Activated CD8-positive, alpha-beta T cell treated with anti-CD3 and anti-CD28 coated beads for 36 hours (primary cell): ENCODE results near the gene SHH. TPM values are rescaled to one million over a fixed set of nuclear protein-coding genes. Genes with fewer than 3 reads are reported as not detected.

ENCODE experiments used
- ATAC-seq: fragments of 200-7000 bp; cut with Tn5 transposase; one replicate; pipeline ENCODE4 v1.10.0; 2021; ENCODE audit warnings: mild to moderate bottlenecking, moderate library complexity
- CTCF ChIA-PET: fragments of 350-600 bp; sonication (Branson Sonifier 250); formaldehyde crosslinking; loops from one replicate; lab custom pipeline; 2021; ENCODE audit warnings: antibody characterized with exemption; lab: Charles Lee
- POLR2A ChIA-PET: fragments of 350-600 bp; sonication (Branson Sonifier 250); formaldehyde crosslinking; loops from one replicate; lab custom pipeline; 2021; ENCODE audit warnings: antibody characterized with exemption; lab: Charles Lee
- DNase-seq: peaks from one replicate; pipeline ENCODE4 v3.0.0-alpha.2; 2020
- H3K27ac Mint-ChIP-seq: one replicate; pipeline ENCODE4 v1.8.0; 2021; ENCODE audit warnings: mild to moderate bottlenecking, mixed read lengths
- H3K27me3 Mint-ChIP-seq: one replicate; pipeline ENCODE4 v1.8.0; 2021; ENCODE audit warnings: mixed read lengths
- H3K36me3 Mint-ChIP-seq: one replicate; pipeline ENCODE4 v1.8.0; 2021; ENCODE audit warnings: low read depth, mixed read lengths
- H3K4me1 Mint-ChIP-seq: one replicate; pipeline ENCODE4 v1.8.0; 2021; ENCODE audit warnings: low read depth, mixed read lengths
- H3K4me3 Mint-ChIP-seq: one replicate; pipeline ENCODE4 v1.8.0; 2021; ENCODE audit warnings: mild to moderate bottlenecking, moderate library complexity, mixed read lengths
- H3K9me3 Mint-ChIP-seq: one replicate; pipeline ENCODE4 v1.8.0; 2021; ENCODE audit warnings: mixed read lengths
- intact Hi-C: fragments of 100-400 bp; cut with micrococcal nuclease; formaldehyde crosslinking; loops from one replicate; pipeline ENCODE4 v1.10.0; 2022
- total RNA-seq, 2 experiments: library from RNA; stranded (reverse); gene quantifications; one replicate each; pipeline ENCODE4 v1.2.3, GENCODE V29; 2021
- TF ChIP-seq, protein P1 (sequence below): fragments of 200-600 bp; IDR thresholded peaks from one replicate; pipeline ENCODE4 v1.8.0; 2022; ENCODE audit warnings: antibody characterized with exemption, mild to moderate bottlenecking

SHH gene
- total RNA-seq, 2 experiments from 2014 or later = not detected

DNA sequence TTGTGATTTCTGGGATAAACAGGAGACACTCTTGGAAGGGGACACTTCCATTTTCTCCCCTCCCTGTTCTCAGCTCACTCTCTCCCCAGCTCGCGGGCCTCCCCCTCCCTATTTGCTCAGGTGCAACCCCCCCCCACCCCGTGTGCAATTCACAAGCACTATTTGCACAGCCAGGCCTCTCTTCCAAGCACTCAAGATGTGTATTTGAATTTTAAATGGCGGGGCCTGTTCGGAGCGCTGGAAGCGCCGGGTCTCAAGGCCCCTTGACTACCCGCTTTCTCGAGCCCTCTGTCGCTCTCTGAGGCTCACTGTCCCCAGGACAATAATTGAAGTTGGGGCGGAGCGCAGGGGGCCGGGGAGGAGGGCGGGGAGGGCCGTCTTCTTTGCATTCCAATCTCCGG lies 7.8 kb downstream of the SHH start:
- H3K4me3 Mint-ChIP-seq = peak overlapping the region; percentile 31
- no peak overlapping the region for H3K27ac Mint-ChIP-seq

DNA sequence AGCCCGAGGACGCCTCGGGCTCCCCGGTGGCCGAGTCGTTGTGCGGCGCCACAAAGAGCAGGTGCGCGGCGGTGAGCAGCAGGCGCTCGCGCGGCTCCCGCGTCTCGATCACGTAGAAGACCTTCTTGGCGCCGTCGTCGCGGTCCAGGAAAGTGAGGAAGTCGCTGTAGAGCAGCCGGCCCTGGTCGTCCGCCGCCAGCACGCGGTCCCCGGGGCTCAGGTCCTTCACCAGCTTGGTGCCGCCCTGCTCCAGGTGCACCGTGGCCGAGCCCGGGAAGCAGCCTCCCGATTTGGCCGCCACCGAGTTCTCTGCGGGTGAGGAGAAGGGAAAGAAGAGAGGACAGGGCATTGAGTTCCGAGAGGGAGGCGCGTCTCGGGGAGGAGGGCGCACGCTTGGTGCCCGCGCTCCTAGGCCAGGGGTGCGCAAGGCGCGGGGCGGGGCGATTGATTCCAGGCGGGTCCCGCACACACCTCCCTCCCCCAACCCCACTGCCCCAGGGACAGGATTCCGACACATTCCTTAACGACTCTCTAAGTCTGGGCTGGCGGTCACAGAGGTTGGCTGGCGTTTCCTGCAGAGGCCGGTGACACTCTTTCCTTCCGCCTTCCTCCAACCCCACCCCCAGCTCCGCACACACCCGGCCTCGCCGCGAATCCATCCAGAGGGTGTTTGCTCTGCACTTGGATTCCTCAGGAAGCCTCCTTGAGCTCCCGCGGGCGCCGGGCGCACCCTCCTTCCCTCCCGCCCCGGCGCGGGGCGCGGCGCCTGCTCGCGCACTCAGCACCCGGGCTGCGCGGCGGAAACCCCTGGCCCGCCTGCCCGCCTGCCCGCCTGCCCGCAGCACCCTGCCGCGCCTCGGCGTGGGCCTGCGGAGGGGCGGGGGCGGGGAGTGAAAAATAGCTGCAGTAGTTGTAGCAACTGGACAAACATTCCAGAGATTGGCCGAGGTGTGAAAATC lies 8.6 kb downstream of the SHH start:
- Mint-ChIP-seq H3K4me1 (peaks cover 22% of the 10 kb centered on the region), H3K4me3 (peak overlapping the region; percentile 62), H3K27me3 (peaks cover 61% of the 10 kb centered on the region), H3K36me3 (no peaks in the 10 kb centered on the region), H3K27ac (no peak overlapping the region), H3K9me3 (no peaks in the 10 kb centered on the region)
- peak; percentile 28 for DNase-seq
- TF ChIP-seq, protein P1, sequence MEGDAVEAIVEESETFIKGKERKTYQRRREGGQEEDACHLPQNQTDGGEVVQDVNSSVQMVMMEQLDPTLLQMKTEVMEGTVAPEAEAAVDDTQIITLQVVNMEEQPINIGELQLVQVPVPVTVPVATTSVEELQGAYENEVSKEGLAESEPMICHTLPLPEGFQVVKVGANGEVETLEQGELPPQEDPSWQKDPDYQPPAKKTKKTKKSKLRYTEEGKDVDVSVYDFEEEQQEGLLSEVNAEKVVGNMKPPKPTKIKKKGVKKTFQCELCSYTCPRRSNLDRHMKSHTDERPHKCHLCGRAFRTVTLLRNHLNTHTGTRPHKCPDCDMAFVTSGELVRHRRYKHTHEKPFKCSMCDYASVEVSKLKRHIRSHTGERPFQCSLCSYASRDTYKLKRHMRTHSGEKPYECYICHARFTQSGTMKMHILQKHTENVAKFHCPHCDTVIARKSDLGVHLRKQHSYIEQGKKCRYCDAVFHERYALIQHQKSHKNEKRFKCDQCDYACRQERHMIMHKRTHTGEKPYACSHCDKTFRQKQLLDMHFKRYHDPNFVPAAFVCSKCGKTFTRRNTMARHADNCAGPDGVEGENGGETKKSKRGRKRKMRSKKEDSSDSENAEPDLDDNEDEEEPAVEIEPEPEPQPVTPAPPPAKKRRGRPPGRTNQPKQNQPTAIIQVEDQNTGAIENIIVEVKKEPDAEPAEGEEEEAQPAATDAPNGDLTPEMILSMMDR = no peak
- CTCF ChIA-PET = interaction anchor here (1.4 kb wide), 1 partner anchor 9 kb away, joined by 3 read pairs; the partner anchor contains the start of gene SHH
- intact Hi-C loops = loop anchor here (10.0 kb wide), 3 partner anchors 299 to 1211 kb away; partner anchors contain the start of gene MNX1
- POLR2A ChIA-PET = no interaction called here
- no peak for ATAC-seq

More for the DNA sequence above, 7.8 kb downstream of the SHH start:
- Mint-ChIP-seq H3K36me3 (no peaks in the 10 kb centered on the region), H3K9me3 (no peaks in the 10 kb centered on the region), H3K4me1 (peaks cover 24% of the 10 kb centered on the region), H3K27me3 (peaks cover 63% of the 10 kb centered on the region)
- ChIA-PET POLR2A (no interaction called here), CTCF (interaction anchor here (1.4 kb wide), 1 partner anchor 8 kb away, joined by 3 read pairs; the partner anchor contains the start of gene SHH)
- no peak for ATAC-seq
- no peak for DNase-seq
- intact Hi-C loops = loop anchor here (10.0 kb wide), 3 partner anchors 300 to 1210 kb away; partner anchors contain the start of gene MNX1
- TF ChIP-seq, protein P1 = no peak

DNA sequence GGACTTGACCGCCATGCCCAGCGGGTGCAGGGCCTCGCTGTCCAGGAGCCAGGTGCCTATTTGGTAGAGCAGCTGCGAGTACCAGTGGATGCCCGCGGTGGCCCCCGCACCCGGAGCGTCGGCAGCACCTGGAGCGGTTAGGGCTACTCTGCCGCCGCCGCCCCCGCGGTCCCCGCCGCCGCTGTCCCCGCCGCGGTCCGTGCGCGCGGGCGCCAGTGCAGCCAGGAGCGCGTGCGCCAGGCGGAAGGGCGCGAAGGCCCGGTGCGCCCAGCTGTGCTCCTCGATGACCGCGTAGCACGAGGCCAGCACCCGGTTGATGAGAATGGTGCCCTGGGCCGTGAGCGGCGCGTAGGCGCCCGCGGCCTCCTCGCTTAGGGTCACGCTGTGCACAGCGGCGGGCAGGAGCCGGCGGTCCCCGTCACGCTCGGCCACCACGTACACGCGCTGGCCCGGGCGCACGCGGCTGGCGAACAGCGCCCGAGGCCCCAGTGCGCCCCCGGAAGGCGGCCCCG lies 9.3 kb downstream of the SHH start:
- no peaks in the 10 kb centered on the region for H3K9me3 Mint-ChIP-seq
- no peak overlapping the region for H3K27ac Mint-ChIP-seq
- ATAC-seq (no peak), DNase-seq (no peak)
- peaks cover 65% of the 10 kb centered on the region for H3K27me3 Mint-ChIP-seq
- CTCF ChIA-PET = no interaction called here
- POLR2A ChIA-PET = no interaction called here
- H3K4me1 Mint-ChIP-seq = peaks cover 20% of the 10 kb centered on the region
- no peaks in the 10 kb centered on the region for H3K36me3 Mint-ChIP-seq
- H3K4me3 Mint-ChIP-seq = peak overlapping the region; percentile 62
- intact Hi-C loops = loop anchor here (10.0 kb wide), 3 partner anchors 298 to 1212 kb away; partner anchors contain the start of gene MNX1
- TF ChIP-seq, protein P1 = no peak

DNA sequence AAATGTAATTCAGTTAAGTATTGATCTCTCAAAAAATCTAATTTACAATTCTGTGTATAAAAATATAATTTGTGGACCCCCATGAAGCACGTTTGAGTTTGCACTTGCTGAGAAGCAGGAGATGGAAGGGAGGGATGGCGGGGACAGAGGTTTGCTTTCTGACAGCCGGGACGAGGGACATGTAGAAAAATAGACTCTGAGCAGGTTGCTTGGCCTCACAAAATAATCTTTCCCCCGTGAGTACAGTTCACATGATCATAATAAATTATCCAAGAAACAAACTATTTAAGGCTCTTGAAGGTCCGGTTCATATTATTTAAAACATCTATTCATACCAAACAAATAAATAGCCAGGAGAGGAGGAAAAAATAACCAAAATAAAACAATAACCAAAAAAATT lies 10.0 kb downstream of the SHH start:
- no peaks in the 10 kb centered on the region for H3K9me3 Mint-ChIP-seq
- H3K4me1 Mint-ChIP-seq = peaks cover 14% of the 10 kb centered on the region
- H3K27me3 Mint-ChIP-seq = peaks cover 58% of the 10 kb centered on the region
- CTCF ChIA-PET = no interaction called here
- H3K4me3 Mint-ChIP-seq = no peak overlapping the region
- intact Hi-C loops = loop anchor here (10.0 kb wide), 3 partner anchors 297 to 1213 kb away; partner anchors contain the start of gene MNX1
- H3K36me3 Mint-ChIP-seq = no peaks in the 10 kb centered on the region
- POLR2A ChIA-PET = no interaction called here
- DNase-seq (no peak), ATAC-seq (no peak)
- TF ChIP-seq, protein P1 = no peak
- no peak overlapping the region for H3K27ac Mint-ChIP-seq
